ENCODE results near the gene RAB30.

DNA sequence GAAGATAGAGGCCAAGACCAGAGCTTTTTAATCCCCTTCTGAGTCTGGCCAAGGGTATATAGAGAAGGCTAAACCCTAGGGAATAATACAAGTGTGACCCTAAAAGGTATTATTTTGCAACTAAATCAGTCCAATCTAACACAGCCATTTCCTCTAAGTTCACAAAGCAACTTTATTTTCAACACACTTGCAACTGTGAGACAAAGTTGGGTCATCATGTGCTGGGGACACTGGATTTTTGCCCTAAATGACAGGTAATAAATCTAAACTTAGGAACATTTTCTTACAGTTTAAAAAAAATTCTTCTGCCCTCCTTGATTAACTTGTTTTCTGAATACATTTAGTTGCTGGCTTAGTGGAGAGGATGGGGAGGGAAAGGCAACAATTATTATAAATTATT is 91.9 kb downstream of the RAB30 start:
- TF ChIP-seq YY1 (IDR thresholded peaks at IDR 0.05; ENCODE audit: insufficient read depth, insufficient read length) (no peak), ZNF274 (IDR thresholded peaks at IDR 0.05; ENCODE audit: low read depth, low read length) (no peak), SUZ12 (IDR thresholded peaks at IDR 0.05; ENCODE audit: extremely low read depth, insufficient read depth, insufficient read length) (no peak)

Measured in NT2/D1 (cell line).